Transverse colon (tissue), 4 donors: ENCODE measurements around the gene PPP6R3. TPM values are rescaled to one million over a fixed set of nuclear protein-coding genes. Genes with fewer than 3 reads are reported as not detected.
"Not testable (repeated sequence)": the region's sequence is repeated elsewhere in the genome, so short reads cannot be mapped to it uniquely, and the experiment has no call there.

Experiments used
- DNase-seq: peaks from one replicate; pipeline ENCODE4 v3.0.0-alpha.2; 2019
- H3K27ac ChIP-seq, 4 donors: fragments of 200-600 bp; sonication (generic); 2 replicates each; pipeline ENCODE4 v1.5.1; 2016 to 2018; ENCODE audit warnings: inconsistent platforms in 4 of 4
- H3K27me3 ChIP-seq: fragments of 200-600 bp; sonication (generic); 2 replicates; pipeline ENCODE4 v1.5.1; 2017; ENCODE audit warnings: inconsistent platforms
- H3K36me3 ChIP-seq, 4 donors: fragments of 200-600 bp; sonication (generic); 2 replicates each; pipeline ENCODE4 v1.5.1; 2017 to 2019; ENCODE audit warnings: inconsistent platforms in 4 of 4
- H3K4me1 ChIP-seq, 4 donors: fragments of 200-600 bp; sonication (generic); 2 replicates each; pipeline ENCODE4 v1.5.1; 2017 to 2020; ENCODE audit warnings: inconsistent platforms in 4 of 4
- H3K4me3 ChIP-seq, 4 donors: fragments of 200-600 bp; sonication (generic); 1 replicate in 1 of 4; 2 replicates in 3 of 4; pipeline versions ENCODE4 v1.5.1 to v1.6.1; 2017 to 2019; ENCODE audit warnings: inconsistent platforms in 4 of 4
- H3K9me3 ChIP-seq, 2 donors: fragments of 200-600 bp; sonication (generic); 2 replicates each; pipeline ENCODE4 v1.5.1; 2017 to 2019; ENCODE audit warnings: inconsistent platforms in 2 of 2
- CTCF ChIP-seq, 5 experiments: fragments of 200-600 bp in 3 of 5; fragments of 450-650 bp in 2 of 5; sonication (generic) in 3 of 5; IDR thresholded peaks; 1 replicate in 2 of 5; 2 replicates in 3 of 5; pipeline ENCODE4 v1.5.1; 2016 to 2017; ENCODE audit warnings: antibody characterized with exemption in 5 of 5, inconsistent platforms in 3 of 5, mild to moderate bottlenecking in 2 of 5, moderate library complexity in 1 of 5
- EP300 ChIP-seq: sonication (generic); formaldehyde crosslinking; IDR thresholded peaks from one replicate; pipeline ENCODE4 v1.6.1; 2017; ENCODE audit warnings: antibody characterized with exemption, low read depth
- POLR2A ChIP-seq: fragments of 450-650 bp; IDR thresholded peaks from one replicate; pipeline ENCODE4 v1.6.1; 2016; ENCODE audit warnings: antibody characterized with exemption, mild to moderate bottlenecking, moderate library complexity
- POLR2AphosphoS5 ChIP-seq, 3 donors: sonication (generic); formaldehyde crosslinking; IDR thresholded peaks; one replicate each; pipeline ENCODE4 v1.6.1; 2016; ENCODE audit warnings: antibody characterized with exemption in 3 of 3
- WGBS, 2 donors: methylation state at CpG; one replicate each; pipeline ENCODE4 v1.1.5; 2018; ENCODE audit warnings: low coverage in 1 of 2; 5-methylcytosine and 5-hydroxymethylcytosine counted together
- in situ Hi-C, 4 donors: fragments of 200-750 bp; cut with MboI; loops; one replicate each; pipeline versions ENCODE4 v1.15.0 to v1.15.1; 2017; ENCODE audit warnings: low sequenced_read_pairs in 3 of 4, low pct_ligation_motif_present in 1 of 4, low pct_unique_long_range_greater_than_20kb in 1 of 4
- intact Hi-C: fragments of 100-400 bp; cut with DNase I; formaldehyde crosslinking; loops from one replicate; pipeline ENCODE4 v1.15.1; 2023; ENCODE audit warnings: low total_unique reads
- total RNA-seq, 4 donors: library from RNA; depleted of rRNA; stranded (reverse); fragments of >200 nt; gene quantifications; one replicate each; pipeline ENCODE4 v1.1.0, GENCODE V29; 2016

The PPP6R3 gene
- total RNA-seq, 4 donors from 2014 or later: 89.8 to 158 (median 117) TPM

- Histone ChIP-seq H3K4me1 (peaks cover 0 to 9% (median 5%) of the 10 kb centered on the region in 4 donors), H3K9me3 (no peaks in the 10 kb centered on the region), H3K27me3 (no peaks in the 10 kb centered on the region), H3K36me3 (no peaks in the 10 kb centered on the region), H3K4me3 (no peak overlapping the region), H3K27ac (no peak overlapping the region)
- in situ Hi-C loops (loop anchor here in 1 of 4 donors (10.0 kb wide), 1 partner anchor 191 kb away; no protein-coding TSS in a partner anchor), intact Hi-C loops (loop anchor here (2.0 to 10.0 kb wide), 2 partner anchors 61 to 189 kb away; no protein-coding TSS in a partner anchor)
- 88% methylated on average over 18 of the region's 18 CpGs; no CpG with 5 or more reads in 1 of the 2 donors for WGBS, 2 donors
- no peak for DNase-seq
- TF ChIP-seq EP300 (no peak), POLR2AphosphoS5 (IDR thresholded peaks at IDR 0.05) (no peak), CTCF (IDR thresholded peaks at IDR 0.05) (no peak), POLR2A (no peak)
These were observed 14.4 kb upstream of the PPP6R3 start for GRCh38 chr11:68446046-68446725.

GRCh38 chr11:68447015-68447801 lies 13.3 kb upstream of the PPP6R3 start:
- intact Hi-C loops (loop anchor here (2.0 to 10.0 kb wide), 2 partner anchors 62 to 190 kb away; no protein-coding TSS in a partner anchor), in situ Hi-C loops (loop anchor here in 1 of 4 donors (10.0 kb wide), 1 partner anchor 192 kb away; no protein-coding TSS in a partner anchor)
- WGBS, 2 donors: 50 to 95% methylated on average over 8 to 23 of the region's 25 CpGs
- no peaks in the 10 kb centered on the region for H3K9me3 ChIP-seq
- DNase-seq: peak; percentile 83
- TF ChIP-seq CTCF (IDR thresholded peaks at IDR 0.05): peak; percentile 94 to 97 (median 95)
- no peak for TF ChIP-seq POLR2AphosphoS5 (IDR thresholded peaks at IDR 0.05)
- no peaks in the 10 kb centered on the region for H3K36me3 ChIP-seq
- H3K27me3 ChIP-seq: no peaks in the 10 kb centered on the region
- peaks cover 0 to 6% (median 1%) of the 10 kb centered on the region in 4 donors for H3K4me1 ChIP-seq
- H3K27ac ChIP-seq: no peak overlapping the region
- no peak overlapping the region for H3K4me3 ChIP-seq

- H3K27me3 ChIP-seq, H3K9me3 ChIP-seq, H3K36me3 ChIP-seq, H3K4me1 ChIP-seq, H3K4me3 ChIP-seq, H3K27ac ChIP-seq, DNase-seq: not testable (repeated sequence)
- intact Hi-C loops: loop anchor here (2.0 to 10.0 kb wide), 2 partner anchors 63 to 191 kb away; no protein-coding TSS in a partner anchor
- 45 to 64% methylated on average over 4 to 6 of the region's 6 CpGs for WGBS, 2 donors
- in situ Hi-C loops: loop anchor here in 1 of 4 donors (10.0 kb wide), 1 partner anchor 193 kb away; no protein-coding TSS in a partner anchor
These were observed 12.6 kb upstream of the PPP6R3 start for GRCh38 chr11:68447914-68448313.

GRCh38 chr11:68448604-68449011 lies 11.9 kb upstream of the PPP6R3 start:
- TF ChIP-seq EP300: no peak
- TF ChIP-seq POLR2A: no peak
- no peak for TF ChIP-seq POLR2AphosphoS5 (IDR thresholded peaks at IDR 0.05)
- TF ChIP-seq CTCF (IDR thresholded peaks at IDR 0.05): no peak
- WGBS, 2 donors: 87 to 91% methylated on average over 3 to 25 of the region's 25 CpGs
- no peak overlapping the region for H3K4me3 ChIP-seq
- intact Hi-C loops (loop anchor here (10.0 kb wide), 1 partner anchor 64 kb away; no protein-coding TSS in a partner anchor), in situ Hi-C loops (loop anchor here in 1 of 4 donors (10.0 kb wide), 1 partner anchor 194 kb away; no protein-coding TSS in a partner anchor)
- H3K36me3 ChIP-seq: no peaks in the 10 kb centered on the region
- no peak overlapping the region for H3K27ac ChIP-seq
- DNase-seq: no peak
- H3K4me1 ChIP-seq: peaks cover 0 to 6% (median 1%) of the 10 kb centered on the region in 4 donors
- no peaks in the 10 kb centered on the region for H3K9me3 ChIP-seq
- no peaks in the 10 kb centered on the region for H3K27me3 ChIP-seq
